Measurements from ENCODE around the gene ECEL1. TPM values are rescaled to one million over a fixed set of nuclear protein-coding genes. Genes with fewer than 3 reads are reported as not detected.

ECEL1 gene
- total RNA-seq, 1 donor from 2014 or later: 0.14 TPM

DNA sequence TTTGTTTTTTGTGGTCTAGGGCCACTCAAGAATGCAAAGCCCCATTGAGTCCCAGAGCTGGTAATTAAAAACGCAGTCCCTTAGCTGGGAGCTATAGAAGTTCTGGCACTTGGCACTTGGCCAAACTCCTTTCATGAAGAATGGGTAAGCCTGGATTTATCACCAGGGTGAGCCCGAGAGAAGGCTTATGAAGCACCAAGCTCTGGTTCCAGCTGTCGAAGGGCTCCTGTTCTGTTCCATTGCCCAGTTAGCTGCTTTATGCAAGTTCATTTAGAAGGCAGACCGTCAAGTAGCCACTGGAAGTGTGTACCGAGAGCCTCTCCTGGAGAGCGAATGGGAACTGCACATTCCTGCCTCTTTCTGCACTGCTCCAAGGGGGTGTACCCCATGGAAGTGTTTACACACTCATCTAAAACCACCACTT is 14.2 kb downstream of the ECEL1 start:
- H3K4me3 ChIP-seq (ENCODE audit: insufficient read depth, low read depth, low read length): no peak overlapping the region
- Mint-ChIP-seq H3K27ac (ENCODE audit: unreplicated experiment) (no peak overlapping the region), H3K9me3 (ENCODE audit: unreplicated experiment) (peaks cover 10% of the 10 kb centered on the region), H3K4me1 (ENCODE audit: low read depth, unreplicated experiment) (no peaks in the 10 kb centered on the region), H3K4me3 (ENCODE audit: unreplicated experiment) (no peak overlapping the region), H3K27me3 (ENCODE audit: low read depth, unreplicated experiment) (peaks cover 69% of the 10 kb centered on the region), H3K36me3 (ENCODE audit: low read depth, unreplicated experiment) (no peaks in the 10 kb centered on the region)
- H3K9ac ChIP-seq (ENCODE audit: low read length): no peak overlapping the region
- H3K4me2 ChIP-seq (ENCODE audit: low read length): no peak overlapping the region
- no peak for TF ChIP-seq EZH2 (IDR thresholded peaks at IDR 0.05; ENCODE audit: insufficient read depth, low read length)
- TF ChIP-seq, protein P1, sequence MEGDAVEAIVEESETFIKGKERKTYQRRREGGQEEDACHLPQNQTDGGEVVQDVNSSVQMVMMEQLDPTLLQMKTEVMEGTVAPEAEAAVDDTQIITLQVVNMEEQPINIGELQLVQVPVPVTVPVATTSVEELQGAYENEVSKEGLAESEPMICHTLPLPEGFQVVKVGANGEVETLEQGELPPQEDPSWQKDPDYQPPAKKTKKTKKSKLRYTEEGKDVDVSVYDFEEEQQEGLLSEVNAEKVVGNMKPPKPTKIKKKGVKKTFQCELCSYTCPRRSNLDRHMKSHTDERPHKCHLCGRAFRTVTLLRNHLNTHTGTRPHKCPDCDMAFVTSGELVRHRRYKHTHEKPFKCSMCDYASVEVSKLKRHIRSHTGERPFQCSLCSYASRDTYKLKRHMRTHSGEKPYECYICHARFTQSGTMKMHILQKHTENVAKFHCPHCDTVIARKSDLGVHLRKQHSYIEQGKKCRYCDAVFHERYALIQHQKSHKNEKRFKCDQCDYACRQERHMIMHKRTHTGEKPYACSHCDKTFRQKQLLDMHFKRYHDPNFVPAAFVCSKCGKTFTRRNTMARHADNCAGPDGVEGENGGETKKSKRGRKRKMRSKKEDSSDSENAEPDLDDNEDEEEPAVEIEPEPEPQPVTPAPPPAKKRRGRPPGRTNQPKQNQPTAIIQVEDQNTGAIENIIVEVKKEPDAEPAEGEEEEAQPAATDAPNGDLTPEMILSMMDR (IDR thresholded peaks at IDR 0.05; ENCODE audit: insufficient read depth, low read depth, low read length): no peak
- H3K36me3 ChIP-seq (ENCODE audit: insufficient read depth, low read length): no peaks in the 10 kb centered on the region
- peaks cover 3% of the 10 kb centered on the region for H3K9me3 ChIP-seq (ENCODE audit: insufficient read depth, low read depth, low read length)
- H3K27me3 ChIP-seq (ENCODE audit: insufficient read depth, low read length): peaks cover 32% of the 10 kb centered on the region
- no peaks in the 10 kb centered on the region for H4K20me1 ChIP-seq (ENCODE audit: insufficient read depth, low read length)
- no peaks in the 10 kb centered on the region for H3K4me1 ChIP-seq (ENCODE audit: insufficient read depth, low read length)
- DNase-seq (ENCODE audit: low read depth) (peak; percentile 4), FAIRE-seq (no peak)
- H2AFZ ChIP-seq (ENCODE audit: low read depth, low read length): no peak overlapping the region
- no peak overlapping the region for H3K27ac ChIP-seq (ENCODE audit: low read depth, low read length)
- no peaks in the 10 kb centered on the region for H3K79me2 ChIP-seq (ENCODE audit: insufficient read depth, low read length)

DNA sequence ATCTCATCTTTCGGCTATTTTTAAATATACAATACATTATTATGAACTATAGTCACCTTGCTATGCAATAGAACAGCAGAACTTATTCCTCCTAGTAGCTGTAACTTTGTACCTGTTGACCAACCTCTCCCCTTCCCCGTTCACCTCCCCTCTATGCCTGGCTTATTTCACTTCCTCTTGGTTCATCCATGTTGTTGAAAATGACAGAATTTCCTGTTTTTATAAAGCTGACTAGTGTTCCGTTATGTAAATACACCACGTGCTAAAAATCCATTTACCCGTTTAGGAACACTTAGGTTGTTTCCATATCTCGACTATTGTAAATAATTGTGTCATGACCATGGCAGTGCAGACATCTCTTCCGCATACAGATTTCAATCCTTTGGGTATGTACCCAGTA is 21.4 kb downstream of the ECEL1 start:
- no peaks in the 10 kb centered on the region for H4K20me1 ChIP-seq (ENCODE audit: insufficient read depth, low read length)
- Mint-ChIP-seq H3K9me3 (ENCODE audit: unreplicated experiment) (peaks cover 14% of the 10 kb centered on the region), H3K27ac (ENCODE audit: unreplicated experiment) (no peak overlapping the region), H3K27me3 (ENCODE audit: low read depth, unreplicated experiment) (peaks cover 29% of the 10 kb centered on the region), H3K4me1 (ENCODE audit: low read depth, unreplicated experiment) (no peaks in the 10 kb centered on the region), H3K36me3 (ENCODE audit: low read depth, unreplicated experiment) (no peaks in the 10 kb centered on the region), H3K4me3 (ENCODE audit: unreplicated experiment) (no peak overlapping the region)
- H3K36me3 ChIP-seq (ENCODE audit: insufficient read depth, low read length): no peaks in the 10 kb centered on the region
- peaks cover 32% of the 10 kb centered on the region for H3K27me3 ChIP-seq (ENCODE audit: insufficient read depth, low read length)
- H2AFZ ChIP-seq (ENCODE audit: low read depth, low read length): no peak overlapping the region
- no peak overlapping the region for H3K27ac ChIP-seq (ENCODE audit: low read depth, low read length)
- no peak overlapping the region for H3K4me2 ChIP-seq (ENCODE audit: low read length)
- no peaks in the 10 kb centered on the region for H3K9me3 ChIP-seq (ENCODE audit: insufficient read depth, low read depth, low read length)
- TF ChIP-seq, protein P1 (IDR thresholded peaks at IDR 0.05; ENCODE audit: insufficient read depth, low read depth, low read length): no peak
- no peak for TF ChIP-seq EZH2 (IDR thresholded peaks at IDR 0.05; ENCODE audit: insufficient read depth, low read length)
- DNase-seq (ENCODE audit: low read depth): no peak
- no peaks in the 10 kb centered on the region for H3K4me1 ChIP-seq (ENCODE audit: insufficient read depth, low read length)
- H3K4me3 ChIP-seq (ENCODE audit: insufficient read depth, low read depth, low read length): no peak overlapping the region
- no peak for FAIRE-seq
- H3K79me2 ChIP-seq (ENCODE audit: insufficient read depth, low read length): no peaks in the 10 kb centered on the region
- no peak overlapping the region for H3K9ac ChIP-seq (ENCODE audit: low read length)

DNA sequence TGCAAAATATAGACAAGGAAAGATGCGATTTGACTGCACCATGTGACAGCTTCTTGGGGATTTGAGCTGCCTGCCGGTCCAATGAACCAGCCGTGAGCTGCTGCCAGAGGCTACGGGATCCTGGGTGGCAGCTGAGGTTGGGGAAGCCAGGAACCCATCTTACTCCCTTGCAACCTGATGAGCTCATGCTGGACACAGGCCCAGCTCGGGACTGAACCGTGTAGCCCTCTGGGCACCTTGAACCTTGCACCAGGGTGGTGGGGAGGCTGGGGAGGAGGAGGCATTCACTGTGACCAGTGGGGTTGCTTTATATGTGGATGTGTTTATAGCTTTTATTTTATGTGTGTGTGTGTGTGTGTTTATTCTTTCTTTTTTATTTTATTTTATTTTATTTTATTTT is 22.6 kb downstream of the ECEL1 start:
- H3K27me3 Mint-ChIP-seq (ENCODE audit: low read depth, unreplicated experiment): peaks cover 33% of the 10 kb centered on the region
- Histone ChIP-seq H3K9ac (ENCODE audit: low read length) (no peak overlapping the region), H3K36me3 (ENCODE audit: insufficient read depth, low read length) (no peaks in the 10 kb centered on the region), H3K4me3 (ENCODE audit: insufficient read depth, low read depth, low read length) (no peak overlapping the region), H4K20me1 (ENCODE audit: insufficient read depth, low read length) (no peaks in the 10 kb centered on the region), H3K9me3 (ENCODE audit: insufficient read depth, low read depth, low read length) (no peaks in the 10 kb centered on the region), H3K4me1 (ENCODE audit: insufficient read depth, low read length) (peaks cover 7% of the 10 kb centered on the region), H3K27ac (ENCODE audit: low read depth, low read length) (no peak overlapping the region), H3K27me3 (ENCODE audit: insufficient read depth, low read length) (peaks cover 31% of the 10 kb centered on the region), H3K79me2 (ENCODE audit: insufficient read depth, low read length) (no peaks in the 10 kb centered on the region), H3K4me2 (ENCODE audit: low read length) (no peak overlapping the region), H2AFZ (ENCODE audit: low read depth, low read length) (no peak overlapping the region)
- H3K27ac Mint-ChIP-seq (ENCODE audit: unreplicated experiment): no peak overlapping the region
- FAIRE-seq (no peak), DNase-seq (ENCODE audit: low read depth) (no peak)
- H3K9me3 Mint-ChIP-seq (ENCODE audit: unreplicated experiment): peaks cover 14% of the 10 kb centered on the region
- no peak overlapping the region for H3K4me3 Mint-ChIP-seq (ENCODE audit: unreplicated experiment)
- no peaks in the 10 kb centered on the region for H3K4me1 Mint-ChIP-seq (ENCODE audit: low read depth, unreplicated experiment)
- no peaks in the 10 kb centered on the region for H3K36me3 Mint-ChIP-seq (ENCODE audit: low read depth, unreplicated experiment)
- TF ChIP-seq, protein P1 (IDR thresholded peaks at IDR 0.05; ENCODE audit: insufficient read depth, low read depth, low read length): no peak
- TF ChIP-seq EZH2 (IDR thresholded peaks at IDR 0.05; ENCODE audit: insufficient read depth, low read length): no peak
